Loucy (cell line): Measurements from ENCODE around the gene USP7.
"Not testable (repeated sequence)": the region's sequence is repeated elsewhere in the genome, so short reads cannot be mapped to it uniquely, and the experiment has no call there.

Source experiments
- H2AFZ ChIP-seq: fragments of 200-600 bp; sonication (generic); 2 replicates; pipeline ENCODE4 v1.6.0; 2016; ENCODE audit warnings: antibody characterized with exemption, mild to moderate bottlenecking, low read length, moderate library complexity
- H3F3A ChIP-seq: fragments of 200-600 bp; 2 replicates; pipeline ENCODE4 v1.6.0; 2016; ENCODE audit warnings: antibody characterized with exemption, low read depth, mild to moderate bottlenecking
- H3K27me3 ChIP-seq: fragments of 200-600 bp; sonication (generic); 2 replicates; pipeline ENCODE4 v1.6.1; 2014; ENCODE audit warnings: low read length, mild to moderate bottlenecking; ENCODE audit not compliant: insufficient read depth, poor library complexity, severe bottlenecking
- H3K36me3 ChIP-seq: fragments of 200-600 bp; sonication (generic); 2 replicates; pipeline ENCODE4 v1.6.1; 2016; ENCODE audit warnings: low read length; ENCODE audit not compliant: insufficient read depth
- H3K4me1 ChIP-seq: fragments of 200-600 bp; sonication (generic); 2 replicates; pipeline ENCODE4 v1.5.1; 2014; ENCODE audit warnings: low read length, mild to moderate bottlenecking; ENCODE audit not compliant: insufficient read depth, poor library complexity, severe bottlenecking
- H3K4me2 ChIP-seq: fragments of 200-600 bp; sonication (generic); 2 replicates; pipeline ENCODE4 v1.6.0; 2014; ENCODE audit warnings: antibody characterized with exemption, low read length, low read depth, mild to moderate bottlenecking; ENCODE audit not compliant: poor library complexity, severe bottlenecking
- H3K4me3 ChIP-seq: fragments of 200-600 bp; sonication (generic); 2 replicates; pipeline ENCODE4 v1.5.1; 2014; ENCODE audit warnings: low read length, mild to moderate bottlenecking, mixed read lengths; ENCODE audit not compliant: poor library complexity, severe bottlenecking
- H3K79me2 ChIP-seq: fragments of 200-600 bp; sonication (generic); 2 replicates; pipeline ENCODE4 v1.6.1; 2014; ENCODE audit warnings: low read length; ENCODE audit not compliant: insufficient read depth
- H3K9ac ChIP-seq: fragments of 200-600 bp; sonication (generic); 2 replicates; pipeline ENCODE4 v1.6.0; 2014; ENCODE audit warnings: mild to moderate bottlenecking, low read depth, low read length, moderate library complexity; ENCODE audit not compliant: poor library complexity, severe bottlenecking
- H3K9me2 ChIP-seq: fragments of 200-600 bp; sonication (generic); replicated peaks from 2 replicates; pipeline ENCODE4 v1.6.1; 2016; ENCODE audit warnings: low read depth, low read length, mixed read lengths
- H3K9me3 ChIP-seq: fragments of 200-600 bp; sonication (generic); 2 replicates; pipeline ENCODE4 v1.6.1; 2014; ENCODE audit warnings: mild to moderate bottlenecking, antibody characterized with exemption, low read length, low read depth; ENCODE audit not compliant: insufficient read depth
- H4K20me1 ChIP-seq: fragments of 200-600 bp; sonication (generic); 2 replicates; pipeline ENCODE4 v1.6.0; 2014; ENCODE audit warnings: antibody characterized with exemption, low read length, mild to moderate bottlenecking; ENCODE audit not compliant: insufficient read depth, poor library complexity, severe bottlenecking
- EZH2phosphoT487 ChIP-seq: fragments of 200-600 bp; IDR thresholded peaks from 2 replicates; pipeline ENCODE4 v1.6.1; 2018; ENCODE audit warnings: antibody characterized with exemption, mild to moderate bottlenecking, moderate library complexity, borderline replicate concordance
- TF ChIP-seq, protein P1 (sequence below): fragments of 200-600 bp; sonication (generic); conservative IDR thresholded peaks from 2 replicates; pipeline ENCODE4 v1.5.1; 2014; ENCODE audit warnings: mild to moderate bottlenecking, antibody characterized with exemption, low read length

USP7 gene

DNA sequence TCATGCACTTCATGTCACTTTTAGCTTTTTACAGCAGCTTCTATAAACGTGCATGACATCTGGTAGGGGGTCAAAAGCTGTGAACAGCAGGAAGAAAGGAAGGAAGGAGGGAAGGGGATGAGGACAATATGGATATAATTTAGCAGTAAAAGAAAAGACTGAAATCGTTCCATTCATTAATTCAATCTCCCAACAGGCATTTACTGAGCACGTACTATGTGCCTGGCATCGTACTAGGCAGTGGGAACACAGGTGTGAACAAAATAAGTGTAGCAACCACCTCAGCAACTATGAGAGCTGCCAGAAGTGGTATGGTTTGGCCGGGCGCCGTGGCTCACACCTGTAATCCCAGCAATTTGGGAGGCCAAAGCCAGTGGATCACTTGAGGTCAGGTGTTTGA lies 19.1 kb upstream of the USP7 start:
- Histone ChIP-seq H2AFZ (no peak overlapping the region), H3K27me3 (no peaks in the 10 kb centered on the region), H4K20me1 (no peaks in the 10 kb centered on the region), H3K4me3 (no peak overlapping the region), H3K4me1 (no peaks in the 10 kb centered on the region), H3K9me2 (no peaks in the 10 kb centered on the region), H3K4me2 (no peak overlapping the region), H3K36me3 (no peaks in the 10 kb centered on the region), H3K79me2 (no peaks in the 10 kb centered on the region), H3K9ac (no peak overlapping the region), H3F3A (no peaks in the 10 kb centered on the region), H3K9me3 (no peaks in the 10 kb centered on the region)
- TF ChIP-seq, protein P1, sequence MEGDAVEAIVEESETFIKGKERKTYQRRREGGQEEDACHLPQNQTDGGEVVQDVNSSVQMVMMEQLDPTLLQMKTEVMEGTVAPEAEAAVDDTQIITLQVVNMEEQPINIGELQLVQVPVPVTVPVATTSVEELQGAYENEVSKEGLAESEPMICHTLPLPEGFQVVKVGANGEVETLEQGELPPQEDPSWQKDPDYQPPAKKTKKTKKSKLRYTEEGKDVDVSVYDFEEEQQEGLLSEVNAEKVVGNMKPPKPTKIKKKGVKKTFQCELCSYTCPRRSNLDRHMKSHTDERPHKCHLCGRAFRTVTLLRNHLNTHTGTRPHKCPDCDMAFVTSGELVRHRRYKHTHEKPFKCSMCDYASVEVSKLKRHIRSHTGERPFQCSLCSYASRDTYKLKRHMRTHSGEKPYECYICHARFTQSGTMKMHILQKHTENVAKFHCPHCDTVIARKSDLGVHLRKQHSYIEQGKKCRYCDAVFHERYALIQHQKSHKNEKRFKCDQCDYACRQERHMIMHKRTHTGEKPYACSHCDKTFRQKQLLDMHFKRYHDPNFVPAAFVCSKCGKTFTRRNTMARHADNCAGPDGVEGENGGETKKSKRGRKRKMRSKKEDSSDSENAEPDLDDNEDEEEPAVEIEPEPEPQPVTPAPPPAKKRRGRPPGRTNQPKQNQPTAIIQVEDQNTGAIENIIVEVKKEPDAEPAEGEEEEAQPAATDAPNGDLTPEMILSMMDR: no peak
- TF ChIP-seq EZH2phosphoT487: no peak

DNA sequence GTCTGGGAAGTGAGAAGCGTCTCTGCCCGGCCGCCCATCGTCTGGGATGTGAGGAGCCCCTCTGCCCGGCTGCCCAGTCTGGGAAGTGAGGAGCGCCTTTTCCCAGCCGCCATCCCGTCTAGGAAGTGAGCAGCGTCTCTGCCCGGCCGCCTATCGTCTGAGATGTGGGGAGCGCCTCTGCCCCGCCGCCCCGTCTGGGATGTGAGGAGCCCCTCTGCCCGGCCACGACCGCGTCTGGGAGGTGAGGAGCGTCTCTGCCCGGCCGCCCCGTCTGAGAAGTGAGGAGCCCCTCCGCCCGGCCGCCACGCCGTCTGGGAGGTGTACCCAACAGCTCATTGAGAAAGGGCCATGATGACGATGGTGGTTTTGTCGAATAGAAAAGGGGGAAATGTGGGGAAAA lies 18.2 kb upstream of the USP7 start:
- H3K9ac ChIP-seq, H3K4me1 ChIP-seq, H3K4me2 ChIP-seq, H3K4me3 ChIP-seq, H2AFZ ChIP-seq, H3K79me2 ChIP-seq, H3K36me3 ChIP-seq, H3F3A ChIP-seq, H3K9me3 ChIP-seq, H4K20me1 ChIP-seq, H3K27me3 ChIP-seq, H3K9me2 ChIP-seq: not testable (repeated sequence)

- not testable (repeated sequence) for H3K36me3 ChIP-seq, H3K9me2 ChIP-seq, H3K79me2 ChIP-seq, H3K9me3 ChIP-seq, H2AFZ ChIP-seq, H3F3A ChIP-seq, H3K4me2 ChIP-seq, H4K20me1 ChIP-seq, H3K9ac ChIP-seq, H3K4me1 ChIP-seq, H3K27me3 ChIP-seq, H3K4me3 ChIP-seq
Observed at GRCh38 chr16:8976189-8976588, 12.5 kb upstream of the USP7 start.

DNA sequence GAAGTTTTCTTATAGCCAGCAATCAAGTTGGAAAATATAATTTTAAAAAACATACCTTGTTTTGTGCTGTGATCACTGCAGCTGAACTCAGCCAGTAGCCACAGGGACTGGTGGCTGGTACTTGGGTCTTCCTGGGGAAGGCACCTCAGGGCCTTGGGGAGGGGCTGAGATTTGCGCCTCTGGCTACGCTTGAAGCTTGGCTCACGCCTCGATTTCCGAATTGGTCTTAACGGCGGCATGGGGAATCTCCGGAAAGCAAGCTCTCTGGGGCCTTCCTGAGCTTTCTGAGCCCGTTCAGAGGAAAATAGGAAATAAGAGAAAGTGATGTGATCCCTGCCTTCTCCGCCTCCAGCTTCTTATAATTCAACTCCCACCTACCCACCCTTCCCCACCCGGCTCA lies 11.3 kb upstream of the USP7 start:
- H3K4me2 ChIP-seq: no peak overlapping the region
- no peaks in the 10 kb centered on the region for H3K9me2 ChIP-seq
- H3K4me3 ChIP-seq: no peak overlapping the region
- H3K4me1 ChIP-seq: no peaks in the 10 kb centered on the region
- no peaks in the 10 kb centered on the region for H3K27me3 ChIP-seq
- no peaks in the 10 kb centered on the region for H3F3A ChIP-seq
- H3K9ac ChIP-seq: no peak overlapping the region
- TF ChIP-seq, protein P1: no peak
- no peak for TF ChIP-seq EZH2phosphoT487
- H3K36me3 ChIP-seq: no peaks in the 10 kb centered on the region
- no peaks in the 10 kb centered on the region for H4K20me1 ChIP-seq
- H3K79me2 ChIP-seq: no peaks in the 10 kb centered on the region
- no peaks in the 10 kb centered on the region for H3K9me3 ChIP-seq
- no peak overlapping the region for H2AFZ ChIP-seq
